HFFc6 (cell line): ENCODE data around the gene EIF4A2. TPM values are rescaled to one million over a fixed set of nuclear protein-coding genes. Genes with fewer than 3 reads are reported as not detected.

Experiments used
- DNase-seq: peaks from one replicate; pipeline ENCODE4 v3.0.0-alpha.2; 2018
- H3K27ac Mint-ChIP-seq: 2 replicates; pipeline ENCODE4 v1.8.0; 2020; ENCODE audit warnings: mild to moderate bottlenecking, mixed read lengths
- H3K27me3 Mint-ChIP-seq: 2 replicates; pipeline ENCODE4 v1.8.0; 2021; ENCODE audit warnings: mild to moderate bottlenecking, moderate library complexity, mixed read lengths; ENCODE audit not compliant: insufficient read depth
- H3K36me3 Mint-ChIP-seq: 2 replicates; pipeline ENCODE4 v1.8.0; 2021; ENCODE audit warnings: low read depth, mixed read lengths
- H3K4me1 Mint-ChIP-seq: 2 replicates; pipeline ENCODE4 v1.8.0; 2020; ENCODE audit warnings: low read depth, mixed read lengths
- H3K4me3 Mint-ChIP-seq: 2 replicates; pipeline ENCODE4 v1.8.0; 2020; ENCODE audit warnings: mild to moderate bottlenecking, moderate library complexity, mixed read lengths
- H3K9me3 Mint-ChIP-seq: 2 replicates; pipeline ENCODE4 v1.8.0; 2020; ENCODE audit warnings: mild to moderate bottlenecking, mixed read lengths
- CTCF ChIP-seq: fragments of 200-600 bp; sonication (generic); IDR thresholded peaks from 2 replicates; pipeline ENCODE4 v1.5.0; 2021; ENCODE audit warnings: antibody characterized with exemption, mild to moderate bottlenecking
- total RNA-seq, 6 experiments: library from RNA; stranded (reverse); fragmentation: NEBNext Ultra II Directional; extraction: Animal tissue kit (Norgen Biotek cat#: 25700); gene quantifications; 2 replicates in 1 of 6; 3 replicates in 5 of 6; pipeline ENCODE4 v1.2.3, GENCODE V29; 2021

The EIF4A2 gene
- total RNA-seq, 6 experiments from 2014 or later, result 249 to 363 (median 264) TPM

- Mint-ChIP-seq H3K27me3 (peaks cover 4% of the 10 kb centered on the region; the same call in 1 of the 2 replicates), H3K4me3 (no peak overlapping the region), H3K9me3 (no peaks in the 10 kb centered on the region), H3K4me1 (peaks cover 14% of the 10 kb centered on the region), H3K27ac (no peak overlapping the region), H3K36me3 (no peaks in the 10 kb centered on the region)
- no peak for DNase-seq
- TF ChIP-seq CTCF, result no peak
Observed at GRCh38 chr3:186775999-186776398, 7.4 kb upstream of the EIF4A2 start.

- peaks cover 10% of the 10 kb centered on the region for H3K36me3 Mint-ChIP-seq
- H3K9me3 Mint-ChIP-seq, result peaks cover 9% of the 10 kb centered on the region
- no peak overlapping the region for H3K4me3 Mint-ChIP-seq
- no peak overlapping the region for H3K27ac Mint-ChIP-seq
- no peak for TF ChIP-seq CTCF
- H3K4me1 Mint-ChIP-seq, result peaks cover 9% of the 10 kb centered on the region
- no peak for DNase-seq
- peaks cover 11% of the 10 kb centered on the region for H3K27me3 Mint-ChIP-seq
Observed at GRCh38 chr3:186779204-186779603, 4.2 kb upstream of the EIF4A2 start.

- H3K27me3 Mint-ChIP-seq, result peaks cover 18% of the 10 kb centered on the region
- peaks cover 43% of the 10 kb centered on the region for H3K36me3 Mint-ChIP-seq
- H3K27ac Mint-ChIP-seq, result peak overlapping the region; percentile 99
- no peak for TF ChIP-seq CTCF
- H3K4me1 Mint-ChIP-seq, result peaks cover 33% of the 10 kb centered on the region
- H3K9me3 Mint-ChIP-seq, result peaks cover 21% of the 10 kb centered on the region
- H3K4me3 Mint-ChIP-seq, result peak overlapping the region; percentile 99
- DNase-seq, result peak; percentile 31
Observed at GRCh38 chr3:186782542-186783057, 777 bp upstream of the EIF4A2 start.

- Mint-ChIP-seq H3K4me3 (peak overlapping the region; percentile 99), H3K4me1 (peaks cover 47% of the 10 kb centered on the region), H3K9me3 (peaks cover 21% of the 10 kb centered on the region), H3K27me3 (peaks cover 20% of the 10 kb centered on the region), H3K36me3 (peaks cover 56% of the 10 kb centered on the region), H3K27ac (peak overlapping the region; percentile 99)
- DNase-seq, result peak; percentile 64
- TF ChIP-seq CTCF, result no peak
Observed at GRCh38 chr3:186783731-186784515, 546 bp downstream of the EIF4A2 start.

- H3K27me3 Mint-ChIP-seq, result peaks cover 20% of the 10 kb centered on the region
- DNase-seq, result no peak
- peaks cover 21% of the 10 kb centered on the region for H3K9me3 Mint-ChIP-seq
- H3K27ac Mint-ChIP-seq, result peak overlapping the region; percentile 99
- peaks cover 50% of the 10 kb centered on the region for H3K4me1 Mint-ChIP-seq
- peaks cover 63% of the 10 kb centered on the region for H3K36me3 Mint-ChIP-seq
- H3K4me3 Mint-ChIP-seq, result peak overlapping the region; percentile 99
- no peak for TF ChIP-seq CTCF
Observed at GRCh38 chr3:186784820-186785494, 1.6 kb downstream of the EIF4A2 start.
